H1 (cell line): ENCODE measurements around the gene C16orf95.

Experiments
- BCL11A ChIP-seq, 2 experiments: IDR thresholded peaks; one replicate each; pipeline ENCODE4 v1.6.1; 2011; ENCODE audit warnings: low read depth in 2 of 2, low read length in 2 of 2, mild to moderate bottlenecking in 2 of 2
- FOSL1 ChIP-seq: IDR thresholded peaks from 2 replicates; pipeline ENCODE4 v1.6.1; 2011; ENCODE audit warnings: mild to moderate bottlenecking, low read depth, low read length, moderate library complexity; ENCODE audit not compliant: insufficient read depth
- HDAC6 ChIP-seq: IDR thresholded peaks from one replicate; pipeline ENCODE4 v1.7.1; 2012; ENCODE audit warnings: low read depth, mild to moderate bottlenecking, inconsistent platforms, low read length, moderate library complexity

DNA sequence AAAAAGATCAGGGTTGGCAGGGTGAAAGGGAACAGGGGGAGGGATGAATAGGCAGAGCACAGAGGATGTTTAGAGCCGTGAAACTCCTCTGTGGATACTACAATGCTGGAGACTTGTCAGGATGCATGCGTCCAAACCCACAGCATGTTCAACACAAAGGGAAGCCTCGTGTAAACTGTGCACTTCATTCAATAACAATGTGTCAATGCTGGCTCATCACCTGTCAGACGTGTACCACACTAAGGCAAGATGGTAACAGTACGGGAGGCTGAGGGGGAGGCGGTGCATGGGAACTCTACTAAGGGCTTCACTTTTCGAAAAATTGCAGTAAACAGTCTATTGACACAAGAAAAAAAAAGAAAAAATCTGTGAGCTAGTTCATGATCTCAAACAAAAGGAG, 63.7 kb downstream of the C16orf95 start:
- TF ChIP-seq BCL11A (IDR thresholded peaks at IDR 0.05; ENCODE audit: low read depth in 2 of 2, low read length in 2 of 2) (no peak), HDAC6 (no peak), FOSL1 (no peak)
